Peyer's patch (tissue), 4 donors: ENCODE data around the gene PARL. TPM values are rescaled to one million over a fixed set of nuclear protein-coding genes. Genes with fewer than 3 reads are reported as not detected.
"Not testable (repeated sequence)": the region's sequence is repeated elsewhere in the genome, so short reads cannot be mapped to it uniquely, and the experiment has no call there.

Source experiments
- DNase-seq, 3 donors: peaks; one replicate each; pipeline ENCODE4 v3.0.0-alpha.2; 2017 to 2019
- H3K27ac ChIP-seq, 4 donors: fragments of 200-600 bp; sonication (generic); one replicate each; pipeline ENCODE4 v1.5.1; 2016 to 2019
- H3K27me3 ChIP-seq, 2 donors: fragments of 200-600 bp; sonication (generic); one replicate each; pipeline ENCODE4 v1.5.1; 2019
- H3K36me3 ChIP-seq, 3 donors: fragments of 200-600 bp; sonication (generic); one replicate each; pipeline ENCODE4 v1.5.1; 2016 to 2019
- H3K4me1 ChIP-seq, 4 donors: fragments of 200-600 bp; sonication (generic); one replicate each; pipeline ENCODE4 v1.5.1; 2016 to 2019
- H3K4me3 ChIP-seq, 4 donors: fragments of 200-600 bp; sonication (generic); 1 replicate in 3 of 4; 2 replicates in 1 of 4; pipeline ENCODE4 v1.5.1; 2016 to 2019; ENCODE audit warnings: mild to moderate bottlenecking in 1 of 4
- H3K9me3 ChIP-seq, 4 donors: fragments of 200-600 bp; sonication (generic); one replicate each; pipeline ENCODE4 v1.5.1; 2016 to 2019; ENCODE audit warnings: mild to moderate bottlenecking in 1 of 4
- CTCF ChIP-seq, 6 experiments: fragments of 450-650 bp in 4 of 6; fragments of 200-600 bp in 2 of 6; sonication (generic) in 1 of 6; IDR thresholded peaks; one replicate each; pipeline ENCODE4 v1.5.1; 2017 to 2019; ENCODE audit warnings: antibody characterized with exemption in 6 of 6, mild to moderate bottlenecking in 3 of 6, moderate library complexity in 1 of 6
- POLR2A ChIP-seq, 2 donors: fragments of 450-650 bp; IDR thresholded peaks; one replicate each; pipeline ENCODE4 v1.5.1; 2017; ENCODE audit warnings: antibody characterized with exemption in 2 of 2, mild to moderate bottlenecking in 2 of 2, moderate library complexity in 2 of 2
- small RNA-seq, 2 donors: library from RNA; depleted of rRNA; stranded (forward); fragments of <200 nt; gene quantifications; one replicate each; pipeline ENCODE3, GENCODE V24; 2016
- total RNA-seq, 4 donors: library from RNA; depleted of rRNA; stranded (reverse); fragments of >200 nt; gene quantifications; one replicate each; pipeline ENCODE4 v1.1.0, GENCODE V29; 2016

Gene PARL
- total RNA-seq, 4 donors from 2014 or later: 22.3 to 69.9 (median 43.9) TPM

- no peaks in the 10 kb centered on the region for H3K9me3 ChIP-seq
- H3K27ac ChIP-seq: no peak overlapping the region
- H3K4me1 ChIP-seq: no peaks in the 10 kb centered on the region
- H3K27me3 ChIP-seq: no peaks in the 10 kb centered on the region
- no peak for DNase-seq
- no peak overlapping the region for H3K4me3 ChIP-seq
- H3K36me3 ChIP-seq: peaks cover 0 to 74% (median 0%) of the 10 kb centered on the region in 3 donors
- TF ChIP-seq POLR2A (IDR thresholded peaks at IDR 0.05) (no peak), CTCF (IDR thresholded peaks at IDR 0.05) (no peak)
These were observed 94.9 kb downstream of the PARL start for GRCh38 chr3:183789826-183790225.

GRCh38 chr3:183784503-183784902 is 100.2 kb downstream of the PARL start:
- H3K27ac ChIP-seq, H3K9me3 ChIP-seq, H3K4me1 ChIP-seq, H3K27me3 ChIP-seq, DNase-seq, H3K4me3 ChIP-seq: not testable (repeated sequence)
- peaks cover 0 to 71% (median 0%) of the 10 kb centered on the region in 3 donors for H3K36me3 ChIP-seq

GRCh38 chr3:183782576-183783276 is 102.0 kb downstream of the PARL start:
- no peak overlapping the region for H3K4me3 ChIP-seq
- no peaks in the 10 kb centered on the region for H3K27me3 ChIP-seq
- no peak for DNase-seq
- peaks cover 0 to 77% (median 0%) of the 10 kb centered on the region in 3 donors for H3K36me3 ChIP-seq
- no peak overlapping the region for H3K27ac ChIP-seq
- TF ChIP-seq CTCF (IDR thresholded peaks at IDR 0.05) (no peak), POLR2A (IDR thresholded peaks at IDR 0.05) (no peak)
- no peaks in the 10 kb centered on the region for H3K4me1 ChIP-seq
- no peaks in the 10 kb centered on the region for H3K9me3 ChIP-seq

- peaks cover 0 to 71% (median 0%) of the 10 kb centered on the region in 3 donors for H3K36me3 ChIP-seq
These were observed 103.4 kb downstream of the PARL start for GRCh38 chr3:183781246-183781645.

GRCh38 chr3:183779896-183780465 is 104.7 kb downstream of the PARL start:
- H3K4me3 ChIP-seq: no peak overlapping the region
- H3K4me1 ChIP-seq: peaks cover 0 to 3% (median 0%) of the 10 kb centered on the region in 4 donors
- TF ChIP-seq POLR2A (IDR thresholded peaks at IDR 0.05) (no peak), CTCF (IDR thresholded peaks at IDR 0.05) (no peak)
- no peaks in the 10 kb centered on the region for H3K27me3 ChIP-seq
- no peak overlapping the region for H3K27ac ChIP-seq
- DNase-seq: no peak
- H3K9me3 ChIP-seq: no peaks in the 10 kb centered on the region
- H3K36me3 ChIP-seq: peaks cover 0 to 62% (median 0%) of the 10 kb centered on the region in 3 donors

More at GRCh38 chr3:183781246-183781645, 103.4 kb downstream of the PARL start:
- TF ChIP-seq CTCF (IDR thresholded peaks at IDR 0.05): no peak
- TF ChIP-seq POLR2A (IDR thresholded peaks at IDR 0.05): no peak
- Histone ChIP-seq H3K4me1 (peaks cover 0 to 2% (median 0%) of the 10 kb centered on the region in 4 donors), H3K27me3 (no peaks in the 10 kb centered on the region), H3K27ac (no peak overlapping the region), H3K9me3 (no peaks in the 10 kb centered on the region), H3K4me3 (no peak overlapping the region)
- no peak for DNase-seq

Small RNA genes lying within 50 kb of the gene (small RNA-seq; reads per million reads assigned to genes)
- gene MIR4448: 0 reads per million in 2 donors

Other genes with a start within 250 kb of the PARL start
- 10 to 100 TPM; 57.2 to 85.1 (median 66.7) TPM for gene KLHL24, start 249.3 kb downstream of the PARL start, total RNA-seq
- 10 to 100 TPM; 24.3 to 56.9 (median 27.7) TPM for gene YEATS2, start 187.1 kb downstream of the PARL start, total RNA-seq
- gene MAP6D1, start 59.3 kb downstream of the PARL start, total RNA-seq: 1 to 10 TPM in 3 of 4 donors, not detected in 1; 1.8 to 9.9 (median 2.0) TPM
- gene ABCC5, start 133.0 kb upstream of the PARL start, total RNA-seq: 10 to 100 TPM; 54.0 to 95.7 (median 82.1) TPM
- gene HTR3D, start 146.9 kb upstream of the PARL start, total RNA-seq: not detected
- not detected for gene HTR3C, start 168.2 kb upstream of the PARL start, total RNA-seq
- gene HTR3E, start 212.2 kb upstream of the PARL start, total RNA-seq: 1 to 10 TPM in 1 of 4 donors, not detected in 3; 1.2 TPM